Stimulated activated CD8-positive, alpha-beta memory T cell treated with anti-CD3 and anti-CD28 coated beads, Interleukin-4, amount 100 ng/mL, for 1 hour (primary cell): ENCODE results near the gene SULT1C2.

Experiments used
- DNase-seq, 2 donors: peaks; one replicate each; pipeline ENCODE4 v3.0.0-alpha.2; 2020; ENCODE audit warnings: low read depth in 2 of 2, low spot score in 1 of 2

Gene SULT1C2

GRCh38 chr2:108287169-108287568, 1.5 kb upstream of the SULT1C2 start:
- DNase-seq = no peak

GRCh38 chr2:108293850-108294249, 5.2 kb downstream of the SULT1C2 start:
- no peak for DNase-seq

GRCh38 chr2:108297436-108298141, 8.9 kb downstream of the SULT1C2 start:
- DNase-seq = no peak

GRCh38 chr2:108301558-108301957, 12.9 kb downstream of the SULT1C2 start:
- no peak for DNase-seq

GRCh38 chr2:108304975-108305374, 16.3 kb downstream of the SULT1C2 start:
- no peak for DNase-seq

- no peak for DNase-seq
Observed at GRCh38 chr2:108305901-108306300, 17.2 kb downstream of the SULT1C2 start.

- DNase-seq = no peak
Observed at GRCh38 chr2:108309903-108310302, 21.2 kb downstream of the SULT1C2 start.

- no peak for DNase-seq
Observed at GRCh38 chr2:108314586-108315296, 26.0 kb downstream of the SULT1C2 start.

GRCh38 chr2:108315444-108315934, 26.8 kb downstream of the SULT1C2 start:
- DNase-seq = no peak

- DNase-seq = no peak
Observed at GRCh38 chr2:108316033-108316432, 27.3 kb downstream of the SULT1C2 start.

GRCh38 chr2:108316461-108317258, 28.0 kb downstream of the SULT1C2 start:
- DNase-seq = no peak

- no peak for DNase-seq
Observed at GRCh38 chr2:108320326-108320922, 31.7 kb downstream of the SULT1C2 start.

- DNase-seq = no peak
Observed at GRCh38 chr2:108323619-108324018, 34.9 kb downstream of the SULT1C2 start.

- DNase-seq = no peak
Observed at GRCh38 chr2:108324531-108325255, 36.0 kb downstream of the SULT1C2 start.

- DNase-seq = no peak
Observed at GRCh38 chr2:108325756-108326155, 37.1 kb downstream of the SULT1C2 start.

GRCh38 chr2:108329771-108330170, 41.1 kb downstream of the SULT1C2 start:
- no peak for DNase-seq

- DNase-seq = no peak
Observed at GRCh38 chr2:108330979-108331378, 42.3 kb downstream of the SULT1C2 start.

GRCh38 chr2:108345951-108346350, 57.3 kb downstream of the SULT1C2 start:
- DNase-seq = no peak

GRCh38 chr2:108346827-108347226, 58.1 kb downstream of the SULT1C2 start:
- no peak for DNase-seq

GRCh38 chr2:108347786-108348185, 59.1 kb downstream of the SULT1C2 start:
- no peak for DNase-seq
